GM18873 (cell line): Measurements from ENCODE around the gene EPS15.
A peak's percentile ranks its signal among the peaks of the same experiment; 100 is the strongest.
"Not testable (repeated sequence)": the region's sequence is repeated elsewhere in the genome, so short reads cannot be mapped to it uniquely, and the experiment has no call there.

ENCODE experiments used
- ATAC-seq: cut with Tn5 transposase; IDR thresholded peaks from one replicate; pipeline ENCODE4 v1.9.1; 2021; ENCODE audit warnings: mild to moderate bottlenecking, moderate library complexity, moderate number of reproducible peaks; ENCODE audit not compliant: unreplicated experiment, low FRiP score

The EPS15 gene

DNA sequence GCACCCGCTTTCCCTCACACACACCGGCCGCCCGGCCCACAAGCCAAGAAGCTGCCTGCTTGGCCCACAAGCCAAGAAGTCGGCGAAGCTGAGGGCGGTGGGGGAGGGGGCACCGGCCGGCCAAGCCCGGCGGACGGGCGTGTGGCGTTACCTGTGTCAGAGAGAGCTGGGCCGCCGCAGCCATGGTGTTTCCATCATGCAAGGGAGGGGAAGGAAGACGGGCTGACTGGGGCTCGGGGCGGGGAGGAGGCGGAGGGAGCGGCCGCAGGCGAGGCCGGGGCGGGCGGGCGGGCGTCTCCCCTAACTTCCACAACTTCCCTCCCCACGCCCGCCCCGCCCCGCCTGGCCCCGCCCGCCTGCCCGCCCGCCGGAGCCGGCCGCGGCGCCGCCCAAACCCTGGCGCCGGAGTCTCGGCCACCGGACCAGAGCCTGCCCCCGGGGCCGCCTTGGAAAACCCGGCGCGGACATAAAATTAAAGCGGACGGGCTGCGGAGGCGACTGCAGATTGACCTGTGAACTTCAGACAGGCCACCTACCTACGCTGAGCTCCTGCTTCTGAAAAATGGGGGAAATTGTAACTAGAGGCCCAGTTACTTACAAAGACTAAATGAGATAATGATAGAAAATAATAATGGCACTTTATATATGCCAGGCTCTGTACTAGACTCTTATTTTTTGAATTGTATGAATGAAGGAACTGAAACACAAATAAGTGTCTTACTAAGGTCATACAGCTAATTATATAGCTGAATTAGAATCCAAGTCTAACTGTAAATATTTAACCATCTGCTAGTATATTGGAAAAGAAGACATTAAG lies at the start of gene EPS15:
TSS of gene EPS15 (minus strand) at position 219 of the 817 bp plus-strand sequence. CDS start at position 184, 35 bp downstream.
- ATAC-seq: peak; percentile 34

DNA sequence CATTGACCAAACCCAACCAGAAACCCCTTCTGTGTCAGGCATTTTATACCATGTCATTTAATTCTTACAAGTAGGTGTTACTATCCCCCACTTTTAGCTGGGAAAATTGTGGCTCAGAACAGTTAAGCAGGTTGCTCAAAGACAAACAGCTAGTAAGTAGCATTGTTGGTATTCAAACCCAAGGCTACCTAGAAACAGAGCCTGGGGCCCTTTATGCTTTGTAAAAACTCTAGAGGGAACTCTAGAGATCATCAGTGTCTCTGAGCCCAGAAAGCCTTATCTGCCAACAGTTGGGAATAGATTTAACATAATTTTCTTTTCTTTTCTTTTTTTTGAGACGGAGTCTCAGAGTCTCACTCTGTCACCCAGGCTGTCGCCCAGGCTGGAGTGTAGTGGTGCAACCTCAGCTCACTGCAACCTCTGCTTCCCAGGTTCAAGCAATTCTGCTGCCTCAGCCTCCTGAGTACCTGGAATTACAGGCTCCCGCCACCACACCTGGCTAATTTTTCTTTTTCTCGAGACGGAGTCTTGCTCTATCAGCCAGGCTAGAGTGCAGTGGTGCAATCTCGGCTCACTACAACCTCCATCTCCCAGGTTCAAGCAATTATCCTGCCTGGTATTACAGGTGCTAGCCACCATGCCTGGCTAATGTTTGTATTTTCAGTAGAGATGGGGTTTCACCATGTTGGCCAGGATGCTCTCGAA lies 49.3 kb upstream of the EPS15 start:
- no peak for ATAC-seq

DNA sequence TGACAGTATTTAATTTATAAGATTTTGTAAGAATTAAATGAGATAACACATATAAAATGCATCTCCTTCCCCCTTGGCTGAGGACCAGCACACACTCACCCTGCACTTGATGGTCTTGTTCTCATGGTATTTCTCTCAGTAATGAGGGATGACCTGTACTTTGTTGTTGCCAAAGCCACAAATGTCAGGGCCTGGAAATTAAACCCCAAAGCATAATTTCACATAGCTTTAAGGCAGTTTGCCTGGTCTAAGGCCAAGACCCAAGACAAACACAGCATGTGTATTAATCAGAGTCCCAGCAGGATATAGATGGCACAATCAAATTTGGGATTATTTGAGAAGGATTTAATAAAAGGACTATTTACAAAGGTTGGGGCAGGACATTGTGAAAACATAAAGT lies 48.6 kb upstream of the EPS15 start:
- no peak for ATAC-seq

- ATAC-seq: no peak
Observed at GRCh38 chr1:51566260-51566659, 47.2 kb upstream of the EPS15 start.

DNA sequence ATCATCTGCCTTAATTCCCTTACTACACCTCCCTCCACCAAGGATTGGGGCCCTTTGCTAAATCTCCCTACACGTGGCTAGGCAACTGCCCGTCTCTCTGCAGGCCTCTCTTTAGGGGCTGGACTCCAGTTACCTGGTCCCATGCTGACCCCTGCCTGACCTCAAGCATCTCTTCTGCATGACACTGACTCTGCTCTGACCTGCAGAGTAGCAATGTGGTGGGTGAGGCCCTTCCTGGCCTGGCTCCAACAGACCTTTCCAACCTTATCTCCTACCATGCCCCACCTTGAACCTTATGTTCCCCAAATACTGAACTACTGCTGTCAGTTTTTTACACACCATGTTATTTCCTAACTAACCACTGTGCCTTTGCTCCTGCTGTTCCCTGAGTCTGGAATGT lies 45.9 kb upstream of the EPS15 start:
- no peak for ATAC-seq

DNA sequence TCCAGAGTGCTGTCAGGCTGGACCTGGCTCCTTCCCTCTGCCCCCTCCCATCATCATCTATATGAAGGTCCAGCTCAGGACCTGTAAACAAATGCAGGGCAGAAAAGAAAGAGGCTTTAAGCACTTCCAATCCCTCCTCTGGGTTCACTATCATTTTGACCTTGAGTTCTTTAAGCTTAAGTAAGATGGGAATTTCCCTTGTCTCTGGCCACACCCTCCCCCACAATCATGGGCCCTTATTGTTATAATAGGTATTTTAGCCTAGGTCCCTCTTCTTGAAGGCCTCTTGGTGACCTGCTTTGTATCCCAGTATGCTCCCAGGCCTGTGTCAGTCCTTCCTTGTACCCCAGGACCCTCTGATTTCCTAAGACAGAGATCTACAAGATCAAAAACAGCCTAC lies 45.1 kb upstream of the EPS15 start:
- ATAC-seq: no peak

- no peak for ATAC-seq
Observed at GRCh38 chr1:51561702-51562101, 42.6 kb upstream of the EPS15 start.

GRCh38 chr1:51560895-51561294 lies 41.8 kb upstream of the EPS15 start:
- ATAC-seq: not testable (repeated sequence)

GRCh38 chr1:51560034-51560433 lies 41.0 kb upstream of the EPS15 start:
- ATAC-seq: no peak

DNA sequence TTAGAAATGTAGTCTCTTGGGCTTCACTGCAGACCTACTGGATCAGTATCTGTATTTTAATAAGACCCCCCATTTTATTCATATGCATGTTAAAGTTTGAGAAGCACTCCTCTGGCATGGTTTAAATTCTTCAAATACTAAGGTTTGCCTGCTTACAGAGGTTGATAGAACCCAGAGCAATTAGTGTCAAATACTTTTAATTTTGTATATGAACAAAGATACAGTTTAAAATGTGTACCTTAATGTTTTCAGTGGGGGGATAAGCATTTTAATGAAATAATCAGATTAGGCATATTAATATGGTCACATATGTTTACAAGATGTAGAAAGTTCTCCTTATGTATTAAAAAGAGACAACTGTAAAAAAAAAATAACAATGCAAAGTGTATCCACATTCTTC lies 40.4 kb upstream of the EPS15 start:
- ATAC-seq: no peak

GRCh38 chr1:51559064-51559500 lies 40.0 kb upstream of the EPS15 start:
- ATAC-seq: no peak

GRCh38 chr1:51558375-51558924 lies 39.4 kb upstream of the EPS15 start:
- ATAC-seq: no peak

DNA sequence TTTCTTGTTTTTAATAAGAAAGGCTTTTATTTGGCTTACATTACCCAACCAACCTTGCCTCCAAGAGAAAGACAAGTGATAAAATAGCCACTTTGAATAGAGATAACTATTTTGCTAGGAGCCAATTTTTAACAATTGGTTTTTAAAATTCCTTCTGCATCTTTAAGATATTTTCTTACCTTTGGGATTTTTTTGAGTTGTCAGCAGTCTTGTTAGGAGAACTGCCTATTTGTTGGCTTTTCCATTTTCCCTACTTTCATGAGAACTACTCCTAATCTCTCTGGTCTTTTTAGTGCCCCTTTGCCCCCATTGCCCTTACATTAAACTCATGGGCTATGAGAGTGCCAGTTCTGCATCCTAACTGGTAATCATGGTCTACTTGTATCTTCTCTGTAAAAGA lies 38.1 kb upstream of the EPS15 start:
- ATAC-seq: no peak

- no peak for ATAC-seq
Observed at GRCh38 chr1:51555866-51556619, 37.0 kb upstream of the EPS15 start.

GRCh38 chr1:51553911-51554310 lies 34.8 kb upstream of the EPS15 start:
- no peak for ATAC-seq

- ATAC-seq: no peak
Observed at GRCh38 chr1:51552929-51553807, 34.1 kb upstream of the EPS15 start.

GRCh38 chr1:51551848-51552296 lies 32.8 kb upstream of the EPS15 start:
- ATAC-seq: no peak

GRCh38 chr1:51551081-51551480 lies 32.0 kb upstream of the EPS15 start:
- no peak for ATAC-seq

DNA sequence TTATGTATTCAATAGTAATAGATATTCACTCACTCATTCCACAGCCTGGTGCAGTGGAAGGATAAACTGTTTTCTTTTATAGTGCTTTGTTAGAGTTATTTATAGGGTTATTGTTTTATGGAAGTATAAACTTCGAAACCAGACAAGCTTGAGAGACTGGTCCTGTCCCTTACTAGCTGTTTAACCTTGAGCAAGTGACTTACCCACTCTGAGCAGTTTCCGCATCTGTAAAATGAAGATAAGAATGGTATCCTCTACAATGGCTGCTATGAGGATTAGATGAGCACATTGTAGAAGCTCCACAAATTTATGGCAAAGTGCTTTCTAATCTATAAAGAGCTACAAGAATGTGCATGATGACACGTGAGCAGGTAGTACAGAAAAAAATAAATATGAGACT lies 30.8 kb upstream of the EPS15 start:
- no peak for ATAC-seq
